HepG2 (cell line): ENCODE data around the gene FSCN2. TPM values are rescaled to one million over a fixed set of nuclear protein-coding genes. Genes with fewer than 3 reads are reported as not detected.

Experiments used
- ELK4 ChIP-seq: sonication (generic); formaldehyde crosslinking; IDR thresholded peaks from 2 replicates; pipeline ENCODE4 v1.9.0; 2021; ENCODE audit warnings: missing genetic modification reagents, borderline replicate concordance
- FOSL2 ChIP-seq: sonication (generic); formaldehyde crosslinking; IDR thresholded peaks from 2 replicates; pipeline ENCODE4 v1.4.0; 2020; ENCODE audit warnings: missing genetic modification reagents
- KDM3A ChIP-seq: IDR thresholded peaks from 2 replicates; pipeline ENCODE4 v1.6.1; 2018; ENCODE audit warnings: low read depth, missing compliant biosample characterization
- KLF11 ChIP-seq: IDR thresholded peaks from 2 replicates; pipeline ENCODE4 v1.6.1; 2016; ENCODE audit warnings: missing compliant biosample characterization
- MEIS1 ChIP-seq: sonication (generic); formaldehyde crosslinking; IDR thresholded peaks from 2 replicates; pipeline ENCODE4 v1.9.0; 2021; ENCODE audit warnings: mild to moderate bottlenecking, missing genetic modification reagents, moderate library complexity, borderline replicate concordance
- RBFOX2 ChIP-seq: fragments of 200-400 bp; formaldehyde crosslinking; IDR thresholded peaks from 2 replicates; pipeline ENCODE4 v1.6.1; 2017; ENCODE audit warnings: low read depth, mild to moderate bottlenecking, low read length
- SPEN ChIP-seq: sonication (generic); formaldehyde crosslinking; IDR thresholded peaks from 2 replicates; pipeline ENCODE4 v1.5.1; 2020; ENCODE audit warnings: low read depth, mild to moderate bottlenecking, missing genetic modification reagents
- ZNF275 ChIP-seq: sonication (generic); formaldehyde crosslinking; IDR thresholded peaks from 2 replicates; pipeline ENCODE4 v1.8.0; 2022; ENCODE audit warnings: missing genetic modification reagents, mild to moderate bottlenecking, inconsistent platforms, borderline replicate concordance
- ZNF280D ChIP-seq: sonication (generic); formaldehyde crosslinking; IDR thresholded peaks from 2 replicates; pipeline ENCODE4 v1.5.1; 2020; ENCODE audit warnings: mild to moderate bottlenecking, missing genetic modification reagents
- ZNF318 ChIP-seq: sonication (generic); formaldehyde crosslinking; IDR thresholded peaks from 2 replicates; pipeline ENCODE4 v1.4.0; 2020; ENCODE audit warnings: mild to moderate bottlenecking, missing genetic modification reagents
- ZNF552 ChIP-seq: sonication (generic); formaldehyde crosslinking; IDR thresholded peaks from 2 replicates; pipeline ENCODE4 v1.9.0; 2022; ENCODE audit warnings: missing genetic modification reagents, mild to moderate bottlenecking, borderline replicate concordance
- ZNF580 ChIP-seq: IDR thresholded peaks from 2 replicates; pipeline ENCODE4 v1.6.1; 2016; ENCODE audit warnings: low read depth, borderline replicate concordance
- polyA plus RNA-seq, 8 experiments: library from polyadenylated mRNA; depleted of rRNA in 3 of 8; stranded (reverse) in 7 of 8; unstranded in 1 of 8; fragments of >200 nt; fragmentation: Illumina TruSeq in 4 of 8; extraction: Trizol in 4 of 8; gene quantifications; 2 replicates each; pipeline versions ENCODE4 v1.2.1 to v1.2.3, GENCODE V29; 2011 to 2016; ENCODE audit warnings: low read depth in 4 of 8, missing spikeins in 1 of 8, mixed read lengths in 1 of 8; ENCODE audit not compliant: insufficient read depth in 1 of 8
- total RNA-seq, 5 experiments: library from RNA; depleted of rRNA; stranded (reverse); fragments of >200 nt; fragmentation: Illumina TruSeq; extraction: Trizol; gene quantifications; 2 replicates each; pipeline ENCODE4 v1.2.3, GENCODE V29; 2016; ENCODE audit warnings: low read depth in 1 of 5

Gene FSCN2
- total and polyA plus RNA-seq, 2 of the 13 experiments (the other 11 are each of a cell fraction or from before 2014, with no cell fraction given) = 0.09 TPM; not detected in 1

- TF ChIP-seq FOSL2 (CRISPR knock-in tag) = peak; percentile 92
- no peak for TF ChIP-seq ZNF275 (CRISPR knock-in tag)
- peak; percentile 71 for TF ChIP-seq SPEN (CRISPR knock-in tag)
- TF ChIP-seq KLF11 (CRISPR knock-in tag) = no peak
- peak; percentile 48; the same call in 1 of the 2 replicates for TF ChIP-seq ZNF318
- no peak for TF ChIP-seq ZNF280D
- peak; percentile 47; the same call in 1 of the 2 replicates for TF ChIP-seq KDM3A (CRISPR knock-in tag)
- 0 out of 2 replicates have a peak, but pooled peaks have one; percentile 55 for TF ChIP-seq ZNF552 (CRISPR knock-in tag)
- TF ChIP-seq ELK4 = no peak
- peak; percentile 30; the same call in 1 of the 2 replicates for TF ChIP-seq RBFOX2
- 0 out of 2 replicates have a peak, but pooled peaks have one; percentile 40 for TF ChIP-seq MEIS1 (CRISPR knock-in tag)
- TF ChIP-seq ZNF580 (CRISPR knock-in tag) = no peak; the same call in 1 of the 2 replicates
Observed at GRCh38 chr17:81519284-81520020, 8.7 kb upstream of the FSCN2 start (continued).
